HS-27A (cell line): ENCODE results near the gene WEE2.
"Not testable (repeated sequence)": the region's sequence is repeated elsewhere in the genome, so short reads cannot be mapped to it uniquely, and the experiment has no call there.

Experiments used
- DNase-seq: peaks from one replicate; pipeline ENCODE4 v3.0.0-alpha.2; 2012; ENCODE audit warnings: low read depth, missing footprints

Gene WEE2

GRCh38 chr7:141714571-141714970, 6.4 kb downstream of the WEE2 start:
- DNase-seq = no peak

GRCh38 chr7:141715018-141715417, 6.9 kb downstream of the WEE2 start:
- no peak for DNase-seq

- DNase-seq = no peak
Observed at GRCh38 chr7:141715794-141716689, 7.9 kb downstream of the WEE2 start.

- no peak for DNase-seq
Observed at GRCh38 chr7:141717450-141717849, 9.3 kb downstream of the WEE2 start.

GRCh38 chr7:141722529-141722928, 14.4 kb downstream of the WEE2 start:
- DNase-seq = no peak

- no peak for DNase-seq
Observed at GRCh38 chr7:141729020-141729419, 20.9 kb downstream of the WEE2 start.

GRCh38 chr7:141731476-141732149, 23.5 kb downstream of the WEE2 start:
- DNase-seq = no peak

- no peak for DNase-seq
Observed at GRCh38 chr7:141737118-141737835, 29.1 kb downstream of the WEE2 start.

- peak; percentile 77 for DNase-seq
Observed at GRCh38 chr7:141737836-141738591, 29.9 kb downstream of the WEE2 start, which contains the start of gene SSBP1. SSBP1 (plus strand) TSS chr7:141738358; CDS start chr7:141739167, 809 bp downstream.

- no peak for DNase-seq
Observed at GRCh38 chr7:141738592-141739013, 30.4 kb downstream of the WEE2 start.

GRCh38 chr7:141739250-141739649, 31.1 kb downstream of the WEE2 start:
- no peak for DNase-seq

- no peak for DNase-seq
Observed at GRCh38 chr7:141742229-141742628, 34.1 kb downstream of the WEE2 start.

- DNase-seq = no peak
Observed at GRCh38 chr7:141744131-141744530, 36.0 kb downstream of the WEE2 start.

- DNase-seq = no peak
Observed at GRCh38 chr7:141748396-141748795, 40.2 kb downstream of the WEE2 start.

GRCh38 chr7:141751904-141752303, 43.8 kb downstream of the WEE2 start:
- DNase-seq = not testable (repeated sequence)

GRCh38 chr7:141752634-141753033, 44.5 kb downstream of the WEE2 start:
- DNase-seq = no peak

- peak; percentile 4 for DNase-seq
Observed at GRCh38 chr7:141754939-141755338, 46.8 kb downstream of the WEE2 start.

GRCh38 chr7:141763797-141764196, 55.6 kb downstream of the WEE2 start, which contains the start of gene TAS2R3:
TAS2R3 (plus strand) TSS chr7:141764097; CDS start chr7:141764159, 62 bp downstream.
- DNase-seq = no peak

GRCh38 chr7:141770083-141770583, 62.0 kb downstream of the WEE2 start:
- DNase-seq = not testable (repeated sequence)

GRCh38 chr7:141776374-141776773, 68.2 kb downstream of the WEE2 start, which contains the start of gene TAS2R4:
TAS2R4 (plus strand) TSS chr7:141776674; CDS start chr7:141778489, 1,815 bp downstream.
- no peak for DNase-seq
